ENCODE measurements around the gene KCNIP4. TPM values are rescaled to one million over a fixed set of nuclear protein-coding genes. Genes with fewer than 3 reads are reported as not detected.

The KCNIP4 gene
- total RNA-seq, 1 donor: not detected

DNA sequence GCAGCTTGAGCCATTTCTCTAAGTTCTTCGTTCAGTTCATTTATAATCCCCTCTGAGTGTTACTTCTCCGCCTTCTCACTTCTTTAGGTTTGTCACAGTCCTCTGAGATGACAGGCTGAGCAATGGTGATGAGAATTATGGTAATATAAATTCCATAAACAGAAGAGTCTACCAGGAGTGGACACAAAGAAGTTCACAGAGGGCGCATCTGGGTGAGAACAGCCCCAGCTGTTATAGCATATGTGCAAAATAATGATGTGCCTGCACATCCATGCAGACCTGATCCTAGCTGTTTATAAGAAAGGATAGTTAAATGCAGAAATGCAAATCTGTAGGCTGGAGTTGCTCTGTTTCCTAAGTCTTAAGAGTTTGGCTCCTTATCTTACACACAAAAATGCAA, 377.5 kb downstream of the KCNIP4 start:
- Histone ChIP-seq H3K79me2 (ENCODE audit: insufficient read depth, low read length) (no peaks in the 10 kb centered on the region), H2AFZ (ENCODE audit: low read length) (no peak overlapping the region), H3K4me3 (ENCODE audit: insufficient read depth, low read length) (no peak overlapping the region), H4K20me1 (ENCODE audit: insufficient read depth, low read length) (no peaks in the 10 kb centered on the region), H3K4me1 (ENCODE audit: insufficient read depth, low read length) (no peaks in the 10 kb centered on the region), H3K27me3 (ENCODE audit: insufficient read depth, low read length) (no peaks in the 10 kb centered on the region), H3K4me2 (ENCODE audit: insufficient read depth, low read length) (no peak overlapping the region), H3K36me3 (ENCODE audit: insufficient read depth, low read length) (no peaks in the 10 kb centered on the region), H3K27ac (ENCODE audit: low read depth, low read length) (no peak overlapping the region), H3K9me3 (ENCODE audit: low read depth, low read length) (no peaks in the 10 kb centered on the region)
- TF ChIP-seq, protein P1, sequence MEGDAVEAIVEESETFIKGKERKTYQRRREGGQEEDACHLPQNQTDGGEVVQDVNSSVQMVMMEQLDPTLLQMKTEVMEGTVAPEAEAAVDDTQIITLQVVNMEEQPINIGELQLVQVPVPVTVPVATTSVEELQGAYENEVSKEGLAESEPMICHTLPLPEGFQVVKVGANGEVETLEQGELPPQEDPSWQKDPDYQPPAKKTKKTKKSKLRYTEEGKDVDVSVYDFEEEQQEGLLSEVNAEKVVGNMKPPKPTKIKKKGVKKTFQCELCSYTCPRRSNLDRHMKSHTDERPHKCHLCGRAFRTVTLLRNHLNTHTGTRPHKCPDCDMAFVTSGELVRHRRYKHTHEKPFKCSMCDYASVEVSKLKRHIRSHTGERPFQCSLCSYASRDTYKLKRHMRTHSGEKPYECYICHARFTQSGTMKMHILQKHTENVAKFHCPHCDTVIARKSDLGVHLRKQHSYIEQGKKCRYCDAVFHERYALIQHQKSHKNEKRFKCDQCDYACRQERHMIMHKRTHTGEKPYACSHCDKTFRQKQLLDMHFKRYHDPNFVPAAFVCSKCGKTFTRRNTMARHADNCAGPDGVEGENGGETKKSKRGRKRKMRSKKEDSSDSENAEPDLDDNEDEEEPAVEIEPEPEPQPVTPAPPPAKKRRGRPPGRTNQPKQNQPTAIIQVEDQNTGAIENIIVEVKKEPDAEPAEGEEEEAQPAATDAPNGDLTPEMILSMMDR (IDR thresholded peaks at IDR 0.05; ENCODE audit: extremely low read depth, low read depth, low read length): no peak
- no peak for DNase-seq (ENCODE audit: insufficient read length, low spot score, missing footprints)

DNA sequence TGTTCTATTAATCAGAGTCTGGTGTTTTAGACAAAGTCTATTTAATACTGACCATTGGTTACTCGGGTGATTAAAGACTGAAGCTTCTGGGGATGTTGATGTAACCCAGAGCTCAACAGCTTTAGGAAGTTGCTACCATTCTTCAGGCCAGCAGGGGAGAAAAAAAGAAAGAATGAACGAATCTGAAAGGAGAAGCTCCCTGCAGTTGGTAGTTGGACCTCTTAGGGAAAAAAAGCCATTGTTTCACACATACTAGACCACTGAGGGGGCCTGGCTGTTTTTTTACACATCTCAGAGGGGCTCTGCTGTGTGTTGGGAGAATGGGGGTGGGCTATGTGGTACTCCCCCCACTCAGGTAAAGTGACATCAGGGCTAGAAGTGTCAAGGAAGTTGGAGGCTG, 378.9 kb downstream of the KCNIP4 start:
- Histone ChIP-seq H3K27me3 (ENCODE audit: insufficient read depth, low read length) (no peaks in the 10 kb centered on the region), H3K4me3 (ENCODE audit: insufficient read depth, low read length) (no peak overlapping the region), H3K79me2 (ENCODE audit: insufficient read depth, low read length) (no peaks in the 10 kb centered on the region), H3K4me1 (ENCODE audit: insufficient read depth, low read length) (no peaks in the 10 kb centered on the region), H4K20me1 (ENCODE audit: insufficient read depth, low read length) (no peaks in the 10 kb centered on the region), H3K27ac (ENCODE audit: low read depth, low read length) (no peak overlapping the region), H2AFZ (ENCODE audit: low read length) (no peak overlapping the region), H3K36me3 (ENCODE audit: insufficient read depth, low read length) (no peaks in the 10 kb centered on the region), H3K4me2 (ENCODE audit: insufficient read depth, low read length) (no peak overlapping the region), H3K9me3 (ENCODE audit: low read depth, low read length) (peaks cover 2% of the 10 kb centered on the region)
- TF ChIP-seq, protein P1 (IDR thresholded peaks at IDR 0.05; ENCODE audit: extremely low read depth, low read depth, low read length): no peak
- no peak for DNase-seq (ENCODE audit: insufficient read length, low spot score, missing footprints)

DNA sequence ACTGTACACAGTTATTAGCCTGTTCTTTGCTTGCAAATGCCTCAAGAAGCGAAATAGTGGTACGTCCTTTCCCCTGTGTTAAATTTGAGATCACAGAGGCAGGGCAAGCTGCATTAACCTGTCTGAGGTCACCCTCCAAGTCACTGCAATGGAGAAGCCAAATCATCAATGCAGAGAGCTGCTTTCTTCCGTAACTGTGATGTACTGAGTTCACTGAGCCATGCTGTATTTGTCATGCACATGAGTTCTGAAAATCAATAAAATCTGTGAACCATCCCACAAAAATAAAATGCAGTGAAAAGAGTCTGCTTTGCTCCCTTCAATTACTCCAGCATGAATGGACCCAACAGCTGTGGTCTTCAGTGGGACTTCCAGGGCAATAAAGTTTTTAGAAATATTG, 393.5 kb downstream of the KCNIP4 start:
- Histone ChIP-seq H3K4me1 (ENCODE audit: insufficient read depth, low read length) (no peaks in the 10 kb centered on the region), H3K4me3 (ENCODE audit: insufficient read depth, low read length) (no peak overlapping the region), H3K27ac (ENCODE audit: low read depth, low read length) (no peak overlapping the region), H3K36me3 (ENCODE audit: insufficient read depth, low read length) (no peaks in the 10 kb centered on the region), H3K9me3 (ENCODE audit: low read depth, low read length) (peaks cover 2% of the 10 kb centered on the region), H3K27me3 (ENCODE audit: insufficient read depth, low read length) (no peaks in the 10 kb centered on the region), H4K20me1 (ENCODE audit: insufficient read depth, low read length) (no peaks in the 10 kb centered on the region), H3K4me2 (ENCODE audit: insufficient read depth, low read length) (no peak overlapping the region), H3K79me2 (ENCODE audit: insufficient read depth, low read length) (no peaks in the 10 kb centered on the region), H2AFZ (ENCODE audit: low read length) (no peak overlapping the region)
- no peak for DNase-seq (ENCODE audit: insufficient read length, low spot score, missing footprints)
- TF ChIP-seq, protein P1 (IDR thresholded peaks at IDR 0.05; ENCODE audit: extremely low read depth, low read depth, low read length): no peak

DNA sequence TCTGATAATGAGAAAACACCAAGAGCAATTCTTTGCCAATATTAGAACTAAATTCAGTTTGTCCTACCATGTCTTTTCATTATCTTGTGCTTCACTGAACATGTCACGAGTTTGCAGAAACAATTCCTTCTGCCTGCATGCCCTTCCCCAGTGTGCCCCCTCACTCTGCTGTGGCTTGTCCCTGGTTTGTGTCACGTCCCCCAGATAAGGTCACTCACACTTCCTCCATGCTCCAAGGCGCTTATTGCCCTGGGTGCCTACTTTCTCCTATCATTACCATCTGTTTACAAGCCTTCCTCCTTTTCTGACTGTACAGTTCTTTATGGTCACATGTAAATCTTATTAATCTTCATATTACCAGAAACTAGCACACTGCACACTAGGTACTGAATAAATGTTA, 394.1 kb downstream of the KCNIP4 start:
- no peak overlapping the region for H2AFZ ChIP-seq (ENCODE audit: low read length)
- no peaks in the 10 kb centered on the region for H3K79me2 ChIP-seq (ENCODE audit: insufficient read depth, low read length)
- no peaks in the 10 kb centered on the region for H3K27me3 ChIP-seq (ENCODE audit: insufficient read depth, low read length)
- H3K4me1 ChIP-seq (ENCODE audit: insufficient read depth, low read length): no peaks in the 10 kb centered on the region
- TF ChIP-seq, protein P1 (IDR thresholded peaks at IDR 0.05; ENCODE audit: extremely low read depth, low read depth, low read length): no peak
- H3K9me3 ChIP-seq (ENCODE audit: low read depth, low read length): peaks cover 2% of the 10 kb centered on the region
- DNase-seq (ENCODE audit: insufficient read length, low spot score, missing footprints): no peak
- H3K4me3 ChIP-seq (ENCODE audit: insufficient read depth, low read length): no peak overlapping the region
- H3K36me3 ChIP-seq (ENCODE audit: insufficient read depth, low read length): no peaks in the 10 kb centered on the region
- H3K4me2 ChIP-seq (ENCODE audit: insufficient read depth, low read length): no peak overlapping the region
- H4K20me1 ChIP-seq (ENCODE audit: insufficient read depth, low read length): no peaks in the 10 kb centered on the region
- H3K27ac ChIP-seq (ENCODE audit: low read depth, low read length): no peak overlapping the region
